ENCODE measurements around the gene NDUFV3. TPM values are rescaled to one million over a fixed set of nuclear protein-coding genes. Genes with fewer than 3 reads are reported as not detected.

Gene NDUFV3
- total and polyA plus RNA-seq, 2 experiments from 2014 or later = 51.5 to 71.2 TPM

DNA sequence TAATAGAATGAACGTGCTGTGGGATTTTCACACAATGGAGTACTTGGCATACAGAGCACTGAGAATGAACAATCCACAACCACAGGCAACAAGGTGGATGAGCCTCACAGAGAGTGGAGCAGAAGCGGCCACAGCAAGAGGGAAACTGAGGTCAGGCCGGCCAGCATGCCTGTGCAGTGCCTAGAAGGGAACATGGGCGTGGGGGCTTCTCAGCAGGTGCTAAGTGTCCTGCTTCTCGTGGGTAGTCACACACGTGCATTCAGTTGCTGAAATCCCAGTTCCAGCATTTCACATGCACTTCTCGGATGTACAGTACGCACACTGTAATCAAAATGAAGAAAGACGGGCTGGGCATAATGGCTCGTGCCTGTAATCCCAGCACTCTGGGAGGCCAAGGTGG is 46.9 kb upstream of the NDUFV3 start:
- Mint-ChIP-seq H3K27me3 (ENCODE audit: insufficient read depth, low read depth, poor library complexity) (peaks cover 9% of the 10 kb centered on the region), H3K4me3 (no peak overlapping the region), H3K27ac (no peak overlapping the region), H3K36me3 (ENCODE audit: low read depth) (peaks cover 82% of the 10 kb centered on the region), H3K4me1 (peaks cover 3% of the 10 kb centered on the region; the same call in 1 of the 3 replicates), H3K9me3 (no peaks in the 10 kb centered on the region; the same call in 1 of the 3 replicates)
- Histone ChIP-seq H3K27me3 (ENCODE audit: insufficient read depth) (no peaks in the 10 kb centered on the region), H4K20me1 (replicated peaks; ENCODE audit: insufficient read depth) (peaks cover 33% of the 10 kb centered on the region), H3K27ac (ENCODE audit: low read depth) (no peak overlapping the region), H3K9me2 (ENCODE audit: insufficient read depth) (no peaks in the 10 kb centered on the region), H3K4me3 (no peak overlapping the region), H3K4me2 (no peak overlapping the region), H2AFZ (no peak overlapping the region), H3K79me2 (replicated peaks; ENCODE audit: insufficient read depth) (peaks cover 68% of the 10 kb centered on the region), H3K36me3 (ENCODE audit: insufficient read depth) (peaks cover 29% of the 10 kb centered on the region), H3K4me1 (ENCODE audit: insufficient read depth) (no peaks in the 10 kb centered on the region), H3F3A (replicated peaks; ENCODE audit: low read depth) (peaks cover 52% of the 10 kb centered on the region)
- TF ChIP-seq NANOG (IDR thresholded peaks at IDR 0.05; ENCODE audit: borderline replicate concordance) (no peak), STAT1 (IDR thresholded peaks at IDR 0.05; ENCODE audit: unreplicated experiment) (no peak), JUNB (IDR thresholded peaks at IDR 0.05; ENCODE audit: unreplicated experiment) (no peak), ZNF331 (CRISPR knock-in tag; IDR thresholded peaks at IDR 0.05; ENCODE audit: low read depth) (no peak), EZH2phosphoT487 (IDR thresholded peaks at IDR 0.05; ENCODE audit: unreplicated experiment) (no peak), ZNF114 (CRISPR knock-in tag; IDR thresholded peaks at IDR 0.05) (no peak), CREB1 (CRISPR knock-in tag; IDR thresholded peaks at IDR 0.05; ENCODE audit: low read depth) (no peak)
- TF ChIP-seq, protein P1, sequence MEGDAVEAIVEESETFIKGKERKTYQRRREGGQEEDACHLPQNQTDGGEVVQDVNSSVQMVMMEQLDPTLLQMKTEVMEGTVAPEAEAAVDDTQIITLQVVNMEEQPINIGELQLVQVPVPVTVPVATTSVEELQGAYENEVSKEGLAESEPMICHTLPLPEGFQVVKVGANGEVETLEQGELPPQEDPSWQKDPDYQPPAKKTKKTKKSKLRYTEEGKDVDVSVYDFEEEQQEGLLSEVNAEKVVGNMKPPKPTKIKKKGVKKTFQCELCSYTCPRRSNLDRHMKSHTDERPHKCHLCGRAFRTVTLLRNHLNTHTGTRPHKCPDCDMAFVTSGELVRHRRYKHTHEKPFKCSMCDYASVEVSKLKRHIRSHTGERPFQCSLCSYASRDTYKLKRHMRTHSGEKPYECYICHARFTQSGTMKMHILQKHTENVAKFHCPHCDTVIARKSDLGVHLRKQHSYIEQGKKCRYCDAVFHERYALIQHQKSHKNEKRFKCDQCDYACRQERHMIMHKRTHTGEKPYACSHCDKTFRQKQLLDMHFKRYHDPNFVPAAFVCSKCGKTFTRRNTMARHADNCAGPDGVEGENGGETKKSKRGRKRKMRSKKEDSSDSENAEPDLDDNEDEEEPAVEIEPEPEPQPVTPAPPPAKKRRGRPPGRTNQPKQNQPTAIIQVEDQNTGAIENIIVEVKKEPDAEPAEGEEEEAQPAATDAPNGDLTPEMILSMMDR (conservative IDR thresholded peaks at IDR 0.05; ENCODE audit: low read depth in 2 of 2) = no peak
- TF ChIP-seq, protein P2, sequence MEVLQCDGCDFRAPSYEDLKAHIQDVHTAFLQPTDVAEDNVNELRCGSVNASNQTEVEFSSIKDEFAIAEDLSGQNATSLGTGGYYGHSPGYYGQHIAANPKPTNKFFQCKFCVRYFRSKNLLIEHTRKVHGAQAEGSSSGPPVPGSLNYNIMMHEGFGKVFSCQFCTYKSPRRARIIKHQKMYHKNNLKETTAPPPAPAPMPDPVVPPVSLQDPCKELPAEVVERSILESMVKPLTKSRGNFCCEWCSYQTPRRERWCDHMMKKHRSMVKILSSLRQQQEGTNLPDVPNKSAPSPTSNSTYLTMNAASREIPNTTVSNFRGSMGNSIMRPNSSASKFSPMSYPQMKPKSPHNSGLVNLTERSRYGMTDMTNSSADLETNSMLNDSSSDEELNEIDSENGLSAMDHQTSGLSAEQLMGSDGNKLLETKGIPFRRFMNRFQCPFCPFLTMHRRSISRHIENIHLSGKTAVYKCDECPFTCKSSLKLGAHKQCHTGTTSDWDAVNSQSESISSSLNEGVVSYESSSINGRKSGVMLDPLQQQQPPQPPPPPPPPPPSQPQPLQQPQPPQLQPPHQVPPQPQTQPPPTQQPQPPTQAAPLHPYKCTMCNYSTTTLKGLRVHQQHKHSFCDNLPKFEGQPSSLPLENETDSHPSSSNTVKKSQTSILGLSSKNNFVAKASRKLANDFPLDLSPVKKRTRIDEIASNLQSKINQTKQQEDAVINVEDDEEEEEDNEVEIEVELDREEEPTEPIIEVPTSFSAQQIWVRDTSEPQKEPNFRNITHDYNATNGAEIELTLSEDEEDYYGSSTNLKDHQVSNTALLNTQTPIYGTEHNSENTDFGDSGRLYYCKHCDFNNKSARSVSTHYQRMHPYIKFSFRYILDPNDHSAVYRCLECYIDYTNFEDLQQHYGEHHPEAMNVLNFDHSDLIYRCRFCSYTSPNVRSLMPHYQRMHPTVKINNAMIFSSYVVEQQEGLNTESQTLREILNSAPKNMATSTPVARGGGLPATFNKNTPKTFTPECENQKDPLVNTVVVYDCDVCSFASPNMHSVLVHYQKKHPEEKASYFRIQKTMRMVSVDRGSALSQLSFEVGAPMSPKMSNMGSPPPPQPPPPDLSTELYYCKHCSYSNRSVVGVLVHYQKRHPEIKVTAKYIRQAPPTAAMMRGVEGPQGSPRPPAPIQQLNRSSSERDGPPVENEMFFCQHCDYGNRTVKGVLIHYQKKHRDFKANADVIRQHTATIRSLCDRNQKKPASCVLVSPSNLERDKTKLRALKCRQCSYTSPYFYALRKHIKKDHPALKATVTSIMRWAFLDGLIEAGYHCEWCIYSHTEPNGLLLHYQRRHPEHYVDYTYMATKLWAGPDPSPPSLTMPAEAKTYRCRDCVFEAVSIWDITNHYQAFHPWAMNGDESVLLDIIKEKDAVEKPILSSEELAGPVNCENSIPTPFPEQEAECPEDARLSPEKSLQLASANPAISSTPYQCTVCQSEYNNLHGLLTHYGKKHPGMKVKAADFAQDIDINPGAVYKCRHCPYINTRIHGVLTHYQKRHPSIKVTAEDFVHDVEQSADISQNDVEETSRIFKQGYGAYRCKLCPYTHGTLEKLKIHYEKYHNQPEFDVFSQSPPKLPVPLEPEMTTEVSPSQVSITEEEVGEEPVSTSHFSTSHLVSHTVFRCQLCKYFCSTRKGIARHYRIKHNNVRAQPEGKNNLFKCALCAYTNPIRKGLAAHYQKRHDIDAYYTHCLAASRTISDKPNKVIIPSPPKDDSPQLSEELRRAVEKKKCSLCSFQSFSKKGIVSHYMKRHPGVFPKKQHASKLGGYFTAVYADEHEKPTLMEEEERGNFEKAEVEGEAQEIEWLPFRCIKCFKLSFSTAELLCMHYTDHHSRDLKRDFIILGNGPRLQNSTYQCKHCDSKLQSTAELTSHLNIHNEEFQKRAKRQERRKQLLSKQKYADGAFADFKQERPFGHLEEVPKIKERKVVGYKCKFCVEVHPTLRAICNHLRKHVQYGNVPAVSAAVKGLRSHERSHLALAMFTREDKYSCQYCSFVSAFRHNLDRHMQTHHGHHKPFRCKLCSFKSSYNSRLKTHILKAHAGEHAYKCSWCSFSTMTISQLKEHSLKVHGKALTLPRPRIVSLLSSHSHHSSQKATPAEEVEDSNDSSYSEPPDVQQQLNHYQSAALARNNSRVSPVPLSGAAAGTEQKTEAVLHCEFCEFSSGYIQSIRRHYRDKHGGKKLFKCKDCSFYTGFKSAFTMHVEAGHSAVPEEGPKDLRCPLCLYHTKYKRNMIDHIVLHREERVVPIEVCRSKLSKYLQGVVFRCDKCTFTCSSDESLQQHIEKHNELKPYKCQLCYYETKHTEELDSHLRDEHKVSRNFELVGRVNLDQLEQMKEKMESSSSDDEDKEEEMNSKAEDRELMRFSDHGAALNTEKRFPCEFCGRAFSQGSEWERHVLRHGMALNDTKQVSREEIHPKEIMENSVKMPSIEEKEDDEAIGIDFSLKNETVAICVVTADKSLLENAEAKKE (CRISPR knock-in tag; IDR thresholded peaks at IDR 0.05) = no peak
- ATAC-seq = no peak
- DNase-seq (ENCODE audit: low spot score) = no peak

All from GM23338 (cell line).